HG03457 (cell line): ENCODE data around the gene PPP3CA.
"Not testable (repeated sequence)": the region's sequence is repeated elsewhere in the genome, so short reads cannot be mapped to it uniquely, and the experiment has no call there.

Experiments used
- ATAC-seq: cut with Tn5 transposase; IDR thresholded peaks from one replicate; pipeline ENCODE4 v1.9.1; 2021; ENCODE audit warnings: moderate number of reproducible peaks; ENCODE audit not compliant: unreplicated experiment

The PPP3CA gene

GRCh38 chr4:101258883-101259282, 88.4 kb downstream of the PPP3CA start:
- no peak for ATAC-seq

- ATAC-seq, result no peak
Measured at GRCh38 chr4:101256222-101256621, 91.1 kb downstream of the PPP3CA start.

GRCh38 chr4:101254776-101255175, 92.5 kb downstream of the PPP3CA start:
- ATAC-seq, result no peak

- ATAC-seq, result no peak
Measured at GRCh38 chr4:101253121-101253520, 94.2 kb downstream of the PPP3CA start.

- no peak for ATAC-seq
Measured at GRCh38 chr4:101252721-101253120, 94.6 kb downstream of the PPP3CA start.

GRCh38 chr4:101251261-101251660, 96.1 kb downstream of the PPP3CA start:
- ATAC-seq, result no peak

GRCh38 chr4:101244349-101244748, 103.0 kb downstream of the PPP3CA start:
- ATAC-seq, result no peak

GRCh38 chr4:101242441-101242840, 104.9 kb downstream of the PPP3CA start:
- ATAC-seq, result no peak

- ATAC-seq, result no peak
Measured at GRCh38 chr4:101240099-101240498, 107.2 kb downstream of the PPP3CA start.

- ATAC-seq, result no peak
Measured at GRCh38 chr4:101239665-101240064, 107.7 kb downstream of the PPP3CA start.

- no peak for ATAC-seq
Measured at GRCh38 chr4:101238706-101239105, 108.6 kb downstream of the PPP3CA start.

GRCh38 chr4:101237773-101238172, 109.6 kb downstream of the PPP3CA start:
- no peak for ATAC-seq

- ATAC-seq, result no peak
Measured at GRCh38 chr4:101236097-101236496, 111.2 kb downstream of the PPP3CA start.

- ATAC-seq, result not testable (repeated sequence)
Measured at GRCh38 chr4:101234141-101234540, 113.2 kb downstream of the PPP3CA start.

- ATAC-seq, result no peak
Measured at GRCh38 chr4:101232074-101232776, 115.1 kb downstream of the PPP3CA start.

GRCh38 chr4:101230801-101231426, 116.4 kb downstream of the PPP3CA start:
- no peak for ATAC-seq

- no peak for ATAC-seq
Measured at GRCh38 chr4:101229116-101229515, 118.2 kb downstream of the PPP3CA start.

GRCh38 chr4:101227715-101228114, 119.6 kb downstream of the PPP3CA start:
- ATAC-seq, result no peak

- ATAC-seq, result no peak
Measured at GRCh38 chr4:101224358-101225218, 122.7 kb downstream of the PPP3CA start.

- ATAC-seq, result no peak
Measured at GRCh38 chr4:101222156-101222845, 125.0 kb downstream of the PPP3CA start.

- no peak for ATAC-seq
Measured at GRCh38 chr4:101221294-101221693, 126.0 kb downstream of the PPP3CA start.
